DMS53 (cell line): ENCODE results near the gene VPREB3.

Experiments used
- DNase-seq: peaks from one replicate; lab custom pipeline; 2025; lab: John Stamatoyannopoulos, UW

The VPREB3 gene

DNA sequence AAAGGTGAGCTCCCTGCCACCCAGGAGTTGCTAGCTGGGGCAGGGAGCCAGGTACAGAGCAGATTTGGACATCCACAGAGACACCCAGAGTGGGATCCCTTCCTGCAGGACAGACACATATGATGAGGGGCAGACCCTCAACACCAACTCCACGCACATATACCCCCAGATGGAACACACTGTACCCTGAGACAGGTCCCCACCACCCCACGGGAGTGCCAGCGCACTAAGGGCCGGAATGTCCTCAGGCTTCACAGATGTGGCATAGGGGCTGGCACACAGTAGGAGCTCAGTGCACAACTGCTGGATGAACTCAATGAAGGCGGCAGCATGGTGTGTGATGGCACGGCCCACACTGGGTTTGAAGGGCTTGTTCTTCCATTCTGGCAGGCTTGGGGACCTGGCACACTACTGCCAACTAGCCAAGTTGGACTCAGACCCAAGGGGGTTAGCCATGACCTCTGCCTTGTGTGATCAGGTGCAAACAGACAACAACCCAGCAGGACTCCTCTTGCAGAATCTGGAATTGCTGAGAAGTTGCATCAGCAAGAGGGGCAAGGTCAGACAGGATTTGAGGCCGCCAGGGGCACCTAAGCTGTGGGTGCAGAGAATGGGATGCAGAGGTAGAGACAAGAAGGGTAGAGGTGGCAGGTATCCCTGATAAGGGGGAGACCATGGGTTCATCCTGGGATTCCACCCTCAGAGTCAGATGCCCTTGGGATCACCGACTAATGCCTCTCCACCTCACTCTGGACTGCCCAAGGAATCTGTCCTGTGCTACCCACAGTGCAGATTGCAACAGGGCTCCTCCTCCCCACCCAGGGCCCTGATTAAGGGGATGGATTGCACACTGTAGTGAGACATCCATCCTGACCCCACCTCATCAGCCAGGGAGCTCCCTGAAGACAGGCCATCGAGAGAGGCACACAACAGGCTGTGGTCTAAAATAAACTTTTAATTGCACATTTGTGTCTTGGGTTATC, 11.0 kb upstream of the VPREB3 start:
- no peak for DNase-seq

- DNase-seq, result no peak
These were observed 9.7 kb upstream of the VPREB3 start for GRCh38 chr22:23763954-23764353.

DNA sequence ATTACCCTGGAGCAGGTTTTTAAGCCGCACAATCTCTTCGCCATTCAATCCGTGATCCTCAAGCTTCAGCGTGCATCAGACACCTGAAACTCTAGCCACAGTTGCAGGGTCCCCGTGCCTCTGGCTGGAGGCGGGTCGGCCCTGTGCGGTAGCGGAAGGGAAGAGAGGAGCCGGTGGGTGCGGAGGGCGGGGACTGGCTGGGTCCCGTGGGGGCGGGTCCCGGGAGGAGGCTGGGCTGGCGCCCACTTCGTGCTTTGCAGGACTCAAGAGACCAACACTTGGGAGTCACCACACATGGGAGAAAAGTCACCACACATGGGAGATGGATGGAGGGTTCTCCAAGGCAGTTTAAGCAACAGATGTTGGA, 9.3 kb upstream of the VPREB3 start:
- no peak for DNase-seq

DNA sequence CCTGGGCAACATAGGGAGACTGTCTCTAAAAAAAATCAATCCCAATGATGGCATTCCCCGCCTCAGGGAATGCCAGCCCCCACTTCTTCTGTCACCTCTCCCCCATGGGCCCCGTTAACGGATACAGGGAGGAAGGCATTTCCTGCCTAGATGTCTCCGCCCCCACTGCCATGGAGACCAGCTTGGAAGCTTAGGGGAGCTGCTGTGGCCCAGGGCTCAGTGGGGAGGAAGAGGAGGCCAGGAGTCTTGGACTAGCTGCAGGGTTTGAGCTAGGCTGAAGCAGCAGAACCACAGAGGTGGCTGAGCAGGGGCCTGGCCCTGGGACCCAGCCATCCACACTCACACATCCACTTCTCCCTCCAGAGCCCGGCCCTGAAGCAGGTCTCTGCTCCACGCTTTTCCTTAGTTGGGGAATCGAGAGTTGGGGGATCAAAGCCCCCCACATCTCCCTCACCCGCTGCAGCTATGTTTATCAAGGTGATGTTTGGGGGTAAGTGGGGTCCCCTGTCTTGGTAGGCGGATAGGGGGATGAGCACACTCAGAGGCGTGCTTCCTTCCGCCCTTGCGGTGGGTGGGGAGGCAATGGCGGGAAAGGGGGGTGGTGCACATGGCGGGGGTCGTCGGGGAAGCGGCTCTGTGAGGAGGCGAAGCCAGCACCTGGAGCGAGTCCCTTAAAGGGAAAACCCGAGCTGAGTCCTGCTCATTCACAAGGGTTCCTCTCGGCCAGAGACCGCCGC, 8.8 kb upstream of the VPREB3 start, which contains the start of gene C22orf15:
C22orf15 (plus strand) TSS at position 149 of the 737 bp plus-strand sequence; CDS start at position 466, 317 bp downstream.
- no peak for DNase-seq

GRCh38 chr22:23760056-23760455, 5.8 kb upstream of the VPREB3 start:
- DNase-seq, result no peak

GRCh38 chr22:23759566-23759965, 5.3 kb upstream of the VPREB3 start:
- DNase-seq, result no peak

GRCh38 chr22:23756891-23757290, 2.7 kb upstream of the VPREB3 start:
- no peak for DNase-seq

DNA sequence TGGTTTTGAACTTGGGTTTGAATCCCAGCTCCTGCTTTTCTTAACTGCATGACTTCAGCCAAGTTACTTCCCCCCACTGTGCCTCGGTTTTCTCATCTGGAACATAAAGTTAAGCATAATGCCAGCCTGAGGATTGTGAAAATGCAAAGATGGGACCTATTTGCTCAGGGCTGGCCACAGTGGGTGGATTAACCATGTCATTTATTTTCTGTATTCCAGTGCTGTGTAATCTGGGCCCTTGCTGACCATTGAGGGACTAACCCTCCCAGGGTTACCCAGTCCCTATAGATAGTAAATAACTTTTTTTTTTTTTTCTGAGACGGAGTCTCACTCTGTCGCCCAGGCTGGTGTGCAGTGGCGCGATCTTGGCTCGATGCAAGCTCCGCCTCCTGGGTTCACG, 1.5 kb upstream of the VPREB3 start:
- no peak for DNase-seq

- DNase-seq, result no peak
These were observed 883 bp upstream of the VPREB3 start for GRCh38 chr22:23754980-23755636.

DNA sequence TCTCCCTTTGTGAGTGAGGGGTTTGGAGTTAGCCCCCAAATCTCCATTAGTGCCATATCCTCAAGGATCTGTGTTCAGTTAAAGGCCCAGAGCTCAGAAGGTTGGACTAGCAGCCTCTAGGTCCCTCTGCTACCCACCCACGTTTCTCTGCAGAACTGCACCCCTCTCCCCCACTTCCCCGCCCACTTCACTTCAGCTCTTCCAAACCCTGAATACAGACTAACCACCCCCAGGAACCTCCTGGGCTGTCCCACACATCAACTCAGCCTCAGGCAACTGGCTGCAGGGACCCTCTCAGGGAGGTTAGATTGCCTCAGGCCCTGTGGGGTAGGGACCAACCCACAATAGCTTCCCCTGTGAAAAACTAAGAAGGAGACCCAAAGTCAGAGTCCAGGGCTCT, 840 bp downstream of the VPREB3 start:
- no peak for DNase-seq

- no peak for DNase-seq
These were observed 1.5 kb downstream of the VPREB3 start for GRCh38 chr22:23752750-23753149.

- no peak for DNase-seq
These were observed 2.0 kb downstream of the VPREB3 start for GRCh38 chr22:23752090-23752691.

DNA sequence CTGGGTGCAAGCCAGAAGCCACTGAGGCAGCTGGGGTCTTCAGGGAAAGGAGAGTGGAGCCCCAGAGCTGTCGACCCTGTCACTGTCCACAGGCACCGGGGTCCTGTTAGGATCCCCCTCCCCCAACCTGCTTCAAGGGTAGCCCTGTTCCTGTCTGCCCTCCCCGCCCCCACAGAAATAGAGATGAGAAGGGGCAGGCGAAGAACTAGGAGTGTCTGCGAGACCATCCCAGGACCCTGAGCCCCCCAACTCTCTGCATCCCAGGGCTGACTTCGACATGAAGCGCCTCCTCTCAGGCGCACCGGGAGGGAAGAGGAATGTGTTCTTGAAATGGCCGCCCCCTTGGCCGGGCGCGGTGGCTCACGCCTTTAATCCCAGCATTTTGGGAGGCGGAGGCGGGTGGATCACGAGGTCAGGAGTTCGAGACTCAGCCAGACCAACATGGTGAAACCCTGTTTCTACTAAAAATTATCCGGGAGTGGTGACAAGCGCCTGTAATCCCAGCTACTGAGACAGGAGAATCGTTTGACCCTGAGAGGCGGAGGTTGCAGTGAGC, 2.7 kb downstream of the VPREB3 start:
- peak; percentile 40 for DNase-seq

GRCh38 chr22:23750714-23751440, 3.3 kb downstream of the VPREB3 start, which contains the start of gene ZNF70:
Gene ZNF70 (minus strand): TSS chr22:23751112. CDS start chr22:23745140, 5,972 bp downstream.
- peak; percentile 90 for DNase-seq

DNA sequence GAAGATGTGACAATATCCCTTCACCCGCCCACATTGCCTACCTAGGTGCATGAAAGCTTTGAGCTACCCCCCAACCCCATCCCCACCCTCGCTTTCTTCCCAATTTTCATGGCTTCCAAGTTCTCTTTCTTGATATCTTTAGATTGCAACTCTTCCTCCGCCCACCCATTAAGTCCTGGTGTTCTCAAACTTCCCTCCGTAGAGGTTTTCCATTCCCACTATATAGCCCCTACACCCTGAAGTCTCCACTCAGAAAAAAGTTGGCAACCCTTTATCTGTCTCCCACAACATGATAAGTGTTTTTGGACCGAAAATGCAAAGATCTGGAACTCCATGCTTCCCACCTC, 3.9 kb downstream of the VPREB3 start:
- peak; percentile 18 for DNase-seq

- peak; percentile 61 for DNase-seq
These were observed 4.4 kb downstream of the VPREB3 start for GRCh38 chr22:23749841-23750301.

GRCh38 chr22:23745791-23746190, 8.4 kb downstream of the VPREB3 start:
- DNase-seq, result no peak

DNA sequence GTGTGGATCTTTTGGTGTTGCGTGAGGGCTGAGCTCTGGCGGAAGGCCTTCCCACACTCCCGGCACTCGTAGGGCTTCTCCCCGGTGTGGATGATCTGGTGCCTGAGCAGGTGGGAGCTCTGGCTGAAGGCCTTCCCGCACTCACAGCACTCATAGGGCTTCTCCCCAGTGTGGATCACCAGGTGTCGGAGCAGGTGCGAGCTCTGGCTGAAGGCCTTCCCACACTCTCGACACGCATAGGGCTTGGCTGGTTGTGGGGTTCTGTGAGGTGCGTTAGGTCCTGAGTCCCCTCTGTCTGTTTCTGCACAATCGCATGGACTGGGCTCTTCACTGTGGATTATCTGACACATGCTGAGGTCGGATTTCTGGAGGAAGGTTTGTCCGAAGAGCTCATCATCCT, 9.7 kb downstream of the VPREB3 start:
- no peak for DNase-seq

DNA sequence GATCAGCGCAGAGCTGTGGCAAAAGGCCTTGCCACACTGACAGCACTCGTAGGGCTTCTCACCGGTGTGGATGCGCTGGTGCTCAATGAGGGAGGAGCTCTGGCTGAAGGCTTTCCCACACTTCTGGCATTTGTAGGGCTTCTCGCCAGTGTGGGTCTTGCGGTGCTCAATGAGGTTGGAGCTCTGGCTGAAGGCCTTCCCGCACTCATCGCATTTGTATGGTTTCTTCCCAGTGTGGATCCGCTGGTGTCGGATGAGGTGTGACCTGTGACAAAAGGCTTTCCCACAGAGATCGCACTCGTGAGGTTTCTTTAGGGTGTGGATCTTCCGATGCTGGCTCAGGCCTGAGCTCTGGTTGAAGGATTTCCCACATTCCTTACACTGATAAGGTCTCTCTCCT, 10.2 kb downstream of the VPREB3 start:
- DNase-seq, result no peak

DNA sequence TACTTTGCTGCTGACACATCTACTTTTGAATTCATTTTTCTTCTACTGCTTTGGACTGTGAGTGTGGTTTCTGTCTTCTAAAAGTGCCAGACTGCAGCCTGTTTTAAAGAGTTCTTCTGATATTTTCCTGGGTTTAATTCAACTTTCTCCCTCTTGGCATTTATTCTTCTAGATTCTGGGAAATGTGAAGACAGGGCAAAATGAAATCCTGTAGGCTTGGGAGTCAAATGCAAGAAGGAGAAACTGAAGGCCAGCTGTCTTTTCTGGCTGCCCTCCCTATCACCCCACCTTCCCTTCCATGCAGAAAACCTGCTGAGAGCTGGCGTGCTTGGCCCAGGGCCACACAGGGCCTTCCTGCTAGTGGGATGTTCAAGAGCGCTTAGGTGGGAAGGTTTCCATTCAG, 10.9 kb downstream of the VPREB3 start:
- DNase-seq, result no peak
